Right atrium auricular region (tissue), 2 donors: ENCODE results near the gene SNED1. TPM values are rescaled to one million over a fixed set of nuclear protein-coding genes. Genes with fewer than 3 reads are reported as not detected.

ENCODE experiments used
- DNase-seq: peaks from one replicate; pipeline ENCODE4 v3.0.0-alpha.2; 2019; ENCODE audit warnings: low spot score
- H3K27ac ChIP-seq, 2 donors: fragments of 200-600 bp; sonication (generic); 1 replicate in 1 of 2; 2 replicates in 1 of 2; pipeline ENCODE4 v1.5.1; 2016 to 2019
- H3K27me3 ChIP-seq, 2 donors: fragments of 200-600 bp; sonication (generic); one replicate each; pipeline versions ENCODE4 v1.5.1 to v1.6.0; 2017 to 2019
- H3K36me3 ChIP-seq: fragments of 200-600 bp; sonication (generic); one replicate; pipeline ENCODE4 v1.5.1; 2016
- H3K4me1 ChIP-seq, 2 donors: fragments of 200-600 bp; sonication (generic); one replicate each; pipeline versions ENCODE4 v1.5.1 to v1.6.0; 2017 to 2019
- H3K4me3 ChIP-seq, 2 donors: fragments of 200-600 bp; sonication (generic); 1 replicate in 1 of 2; 2 replicates in 1 of 2; pipeline ENCODE4 v1.5.1; 2017 to 2019; ENCODE audit warnings: mild to moderate bottlenecking in 1 of 2, moderate library complexity in 1 of 2
- H3K9me3 ChIP-seq, 2 donors: fragments of 200-600 bp; sonication (generic); one replicate each; pipeline ENCODE4 v1.5.1; 2019
- total RNA-seq, 2 donors: library from RNA; depleted of rRNA; stranded (reverse); fragments of >200 nt; gene quantifications; one replicate each; pipeline ENCODE4 v1.1.0, GENCODE V29; 2016
- TF ChIP-seq, protein P1 (sequence below), 2 donors: fragments of 200-600 bp; sonication (generic); IDR thresholded peaks; one replicate each; pipeline ENCODE4 v1.5.1; 2019; ENCODE audit warnings: antibody characterized with exemption in 2 of 2

The SNED1 gene
- total RNA-seq, 2 donors from 2014 or later = 9.9 to 16.4 TPM

DNA sequence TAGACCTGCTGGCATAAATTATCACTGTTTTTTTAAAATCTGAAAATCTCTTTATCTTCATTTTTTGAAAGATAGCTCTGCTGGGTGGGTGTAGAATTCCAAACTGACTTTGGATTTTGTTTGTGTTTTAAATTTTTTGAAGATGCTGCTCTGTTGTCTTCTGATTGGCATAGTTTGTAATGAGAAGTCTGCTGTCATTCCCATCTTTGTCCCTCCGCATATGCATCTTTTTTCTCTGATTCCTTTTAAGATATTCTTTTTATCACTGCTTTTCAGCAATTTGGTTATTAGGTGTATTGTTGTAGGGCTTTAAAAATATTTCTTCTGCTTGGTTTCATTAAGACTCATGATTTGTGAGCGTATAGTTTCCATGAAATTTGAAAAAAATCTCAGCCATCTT, 7.2 kb downstream of the SNED1 start:
- Histone ChIP-seq H3K4me3 (no peak overlapping the region), H3K9me3 (peaks cover 12 to 27% of the 10 kb centered on the region in 2 donors), H3K4me1 (peaks cover 0 to 16% of the 10 kb centered on the region in 2 donors), H3K36me3 (peaks cover 3% of the 10 kb centered on the region), H3K27ac (no peak overlapping the region), H3K27me3 (no peaks in the 10 kb centered on the region)
- TF ChIP-seq, protein P1, sequence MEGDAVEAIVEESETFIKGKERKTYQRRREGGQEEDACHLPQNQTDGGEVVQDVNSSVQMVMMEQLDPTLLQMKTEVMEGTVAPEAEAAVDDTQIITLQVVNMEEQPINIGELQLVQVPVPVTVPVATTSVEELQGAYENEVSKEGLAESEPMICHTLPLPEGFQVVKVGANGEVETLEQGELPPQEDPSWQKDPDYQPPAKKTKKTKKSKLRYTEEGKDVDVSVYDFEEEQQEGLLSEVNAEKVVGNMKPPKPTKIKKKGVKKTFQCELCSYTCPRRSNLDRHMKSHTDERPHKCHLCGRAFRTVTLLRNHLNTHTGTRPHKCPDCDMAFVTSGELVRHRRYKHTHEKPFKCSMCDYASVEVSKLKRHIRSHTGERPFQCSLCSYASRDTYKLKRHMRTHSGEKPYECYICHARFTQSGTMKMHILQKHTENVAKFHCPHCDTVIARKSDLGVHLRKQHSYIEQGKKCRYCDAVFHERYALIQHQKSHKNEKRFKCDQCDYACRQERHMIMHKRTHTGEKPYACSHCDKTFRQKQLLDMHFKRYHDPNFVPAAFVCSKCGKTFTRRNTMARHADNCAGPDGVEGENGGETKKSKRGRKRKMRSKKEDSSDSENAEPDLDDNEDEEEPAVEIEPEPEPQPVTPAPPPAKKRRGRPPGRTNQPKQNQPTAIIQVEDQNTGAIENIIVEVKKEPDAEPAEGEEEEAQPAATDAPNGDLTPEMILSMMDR (IDR thresholded peaks at IDR 0.05) = no peak
- DNase-seq = no peak

DNA sequence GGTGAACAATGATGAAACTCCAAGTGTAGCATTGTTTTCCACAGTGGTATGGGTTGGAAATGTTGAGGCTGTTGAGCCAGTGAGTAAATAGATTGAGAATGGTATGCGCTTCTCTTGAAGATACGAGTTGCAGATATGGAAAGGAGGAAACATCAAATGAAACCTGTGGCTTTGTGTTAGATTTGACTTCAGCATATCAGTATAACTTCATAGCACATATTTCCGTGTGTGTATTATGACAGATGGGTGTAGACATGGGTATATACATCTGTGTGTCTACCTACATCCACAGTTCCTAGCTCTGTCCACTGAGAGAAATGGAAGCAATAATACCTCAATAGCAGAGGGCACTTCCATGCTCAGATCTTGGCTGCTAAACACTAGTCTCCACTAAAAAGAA, 8.0 kb downstream of the SNED1 start:
- Histone ChIP-seq H3K27me3 (no peaks in the 10 kb centered on the region), H3K4me1 (peaks cover 0 to 19% of the 10 kb centered on the region in 2 donors), H3K9me3 (peaks cover 12 to 27% of the 10 kb centered on the region in 2 donors), H3K4me3 (no peak overlapping the region), H3K36me3 (peaks cover 3% of the 10 kb centered on the region), H3K27ac (no peak overlapping the region)
- no peak for DNase-seq
- TF ChIP-seq, protein P1 (IDR thresholded peaks at IDR 0.05) = no peak

DNA sequence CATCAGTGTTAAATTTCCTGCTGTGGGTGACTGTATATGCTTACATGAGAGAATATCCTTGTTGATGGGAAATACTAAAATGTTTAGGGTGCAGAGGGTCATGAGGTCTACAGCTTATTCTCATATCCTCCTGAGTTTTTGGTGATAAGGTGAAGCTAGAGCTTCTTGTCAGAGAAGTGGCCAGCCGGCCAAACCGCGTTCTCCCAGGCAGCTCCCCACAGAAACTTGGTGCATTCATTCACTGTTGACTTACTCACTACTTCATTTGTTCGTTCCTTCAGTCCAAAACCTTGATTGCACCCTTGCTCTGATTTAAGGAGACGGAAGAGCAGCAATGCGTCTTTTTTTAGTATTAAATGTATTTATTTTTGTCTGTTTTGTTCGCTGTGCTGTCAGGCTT, 8.7 kb downstream of the SNED1 start:
- peaks cover 0 to 19% of the 10 kb centered on the region in 2 donors for H3K4me1 ChIP-seq
- TF ChIP-seq, protein P1 (IDR thresholded peaks at IDR 0.05) = no peak
- peaks cover 12 to 27% of the 10 kb centered on the region in 2 donors for H3K9me3 ChIP-seq
- no peak overlapping the region for H3K27ac ChIP-seq
- no peaks in the 10 kb centered on the region for H3K27me3 ChIP-seq
- H3K4me3 ChIP-seq = no peak overlapping the region
- no peak for DNase-seq
- H3K36me3 ChIP-seq = peaks cover 3% of the 10 kb centered on the region

DNA sequence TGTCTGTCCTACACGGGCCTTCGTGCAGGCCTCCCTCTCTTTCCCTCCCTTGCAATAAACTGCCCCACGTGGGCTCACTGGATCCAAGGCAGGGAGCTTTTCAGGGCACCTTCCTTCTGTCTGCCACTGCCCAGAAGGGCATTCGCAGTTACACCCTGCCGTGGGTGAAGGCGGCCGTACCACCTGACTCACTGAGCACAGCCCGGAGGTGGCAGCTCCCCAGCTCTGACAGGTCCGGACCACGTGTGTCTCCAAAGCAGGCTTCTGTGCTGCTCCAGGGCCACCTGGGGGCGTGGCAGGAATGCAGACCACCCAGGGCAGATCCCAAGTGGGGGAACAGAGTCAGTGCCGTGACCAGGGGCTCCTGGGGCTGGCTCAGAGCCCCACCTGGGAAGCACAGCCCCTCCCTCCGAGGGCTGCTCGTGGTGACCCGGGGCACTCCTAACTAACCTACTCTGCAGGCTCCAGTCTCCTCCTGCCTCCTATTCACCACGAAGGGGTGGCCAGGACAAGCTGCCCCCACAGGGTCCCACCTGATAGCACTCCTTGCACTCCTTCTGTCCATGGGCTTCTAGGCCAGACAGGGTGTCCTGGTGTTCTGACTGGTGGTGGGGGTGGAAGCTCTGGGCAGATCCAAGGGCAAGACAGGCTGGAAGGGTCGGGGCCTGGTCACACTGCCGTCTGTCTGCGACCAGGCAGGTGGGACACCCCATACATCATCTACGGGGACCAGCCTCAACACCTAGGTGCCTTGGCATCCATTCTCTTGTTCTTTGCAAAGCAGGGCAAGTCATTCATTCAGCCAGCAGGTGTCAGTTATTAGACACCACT, 9.7 kb downstream of the SNED1 start:
- H3K27ac ChIP-seq = no peak overlapping the region

DNA sequence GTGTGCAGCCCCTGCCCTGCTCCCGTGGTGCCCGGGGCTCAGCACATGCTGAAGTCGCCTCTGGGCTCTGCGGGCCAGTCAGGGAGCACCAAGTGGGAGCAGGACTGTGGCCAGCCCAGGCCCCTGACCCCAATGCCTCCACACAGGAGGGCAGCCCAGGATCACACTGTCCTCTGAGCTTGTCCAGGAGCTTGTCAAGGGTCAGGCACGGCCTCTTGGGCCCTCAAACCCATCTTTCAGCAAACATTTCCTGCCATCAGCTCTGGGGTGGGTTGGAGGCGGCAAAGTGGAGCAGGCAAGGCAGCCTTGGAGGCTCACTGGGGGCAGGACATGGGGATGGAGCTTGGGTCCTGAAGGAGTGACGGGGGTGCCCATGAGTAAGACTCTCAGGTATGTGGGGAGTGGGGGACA, 10.3 kb downstream of the SNED1 start:
- no peaks in the 10 kb centered on the region for H3K36me3 ChIP-seq
- peaks cover 0 to 19% of the 10 kb centered on the region in 2 donors for H3K4me1 ChIP-seq
- DNase-seq = peak; percentile 43
- no peaks in the 10 kb centered on the region for H3K27me3 ChIP-seq
- H3K27ac ChIP-seq = peak overlapping the region in 1 of 2 donors; percentile 18
- no peak overlapping the region for H3K4me3 ChIP-seq
- peaks cover 5 to 20% of the 10 kb centered on the region in 2 donors for H3K9me3 ChIP-seq
- TF ChIP-seq, protein P1 (IDR thresholded peaks at IDR 0.05) = no peak

More for the DNA sequence above, 9.7 kb downstream of the SNED1 start:
- peaks cover 0 to 19% of the 10 kb centered on the region in 2 donors for H3K4me1 ChIP-seq
- peaks cover 11 to 26% of the 10 kb centered on the region in 2 donors for H3K9me3 ChIP-seq
- H3K27me3 ChIP-seq = no peaks in the 10 kb centered on the region
- TF ChIP-seq, protein P1 (IDR thresholded peaks at IDR 0.05) = no peak
- peak; percentile 57 for DNase-seq
- no peak overlapping the region for H3K4me3 ChIP-seq
- H3K36me3 ChIP-seq = peaks cover 3% of the 10 kb centered on the region
